PFSK-1 (cell line): ENCODE data around the gene DUXB.

Experiments used
- FOXP2 ChIP-seq: optimal IDR thresholded peaks from 2 replicates; pipeline ENCODE3; 2011; ENCODE audit warnings: borderline replicate concordance, control low read depth, inconsistent platforms; ENCODE audit not compliant: insufficient read depth; ENCODE audit errors: extremely low read length, extremely low read depth
- POLR2AphosphoS5 ChIP-seq: IDR thresholded peaks from 2 replicates; pipeline ENCODE4 v1.6.1; 2012; ENCODE audit warnings: low read depth, mild to moderate bottlenecking, control low read depth, low read length, moderate library complexity
- REST ChIP-seq, 2 experiments: IDR thresholded peaks; 2 replicates each; pipeline versions ENCODE4 v1.6.1 to v1.8.0; 2011 to 2012; ENCODE audit warnings: low read depth in 2 of 2, low read length in 2 of 2, control low read depth in 1 of 2, inconsistent platforms in 1 of 2, mild to moderate bottlenecking in 1 of 2, moderate library complexity in 1 of 2; ENCODE audit not compliant: insufficient read depth in 1 of 2
- SIN3A ChIP-seq: IDR thresholded peaks from 2 replicates; pipeline ENCODE4 v1.6.1; 2012; ENCODE audit warnings: mild to moderate bottlenecking, low read length, moderate library complexity, borderline replicate concordance; ENCODE audit not compliant: insufficient read depth
- TAF1 ChIP-seq: IDR thresholded peaks from 2 replicates; pipeline ENCODE4 v1.6.1; 2012; ENCODE audit warnings: low read length, control low read depth, borderline replicate concordance; ENCODE audit not compliant: insufficient read depth

The DUXB gene

GRCh38 chr16:75660726-75661302 is 40.4 kb downstream of the DUXB start:
- no peak for TF ChIP-seq SIN3A
- TF ChIP-seq REST (IDR thresholded peaks at IDR 0.05; ENCODE audit: insufficient read depth in 1 of 2, low read depth in 2 of 2, low read length in 2 of 2), result no peak
- no peak for TF ChIP-seq FOXP2
- TF ChIP-seq TAF1, result no peak
- no peak for TF ChIP-seq POLR2AphosphoS5

GRCh38 chr16:75660321-75660720 is 40.9 kb downstream of the DUXB start:
- TF ChIP-seq TAF1, result no peak
- TF ChIP-seq POLR2AphosphoS5, result no peak
- TF ChIP-seq SIN3A, result no peak
- TF ChIP-seq REST (IDR thresholded peaks at IDR 0.05; ENCODE audit: insufficient read depth in 1 of 2, low read depth in 2 of 2, low read length in 2 of 2), result no peak
- no peak for TF ChIP-seq FOXP2

- TF ChIP-seq SIN3A, result no peak
- no peak for TF ChIP-seq FOXP2
- TF ChIP-seq REST (IDR thresholded peaks at IDR 0.05; ENCODE audit: insufficient read depth in 1 of 2, low read depth in 2 of 2, low read length in 2 of 2), result no peak
- no peak for TF ChIP-seq POLR2AphosphoS5
- TF ChIP-seq TAF1, result no peak
These were observed 43.1 kb downstream of the DUXB start for GRCh38 chr16:75658175-75658574.

GRCh38 chr16:75653922-75654321 is 47.3 kb downstream of the DUXB start:
- no peak for TF ChIP-seq FOXP2
- TF ChIP-seq TAF1, result no peak
- TF ChIP-seq POLR2AphosphoS5, result no peak
- TF ChIP-seq REST (IDR thresholded peaks at IDR 0.05; ENCODE audit: insufficient read depth in 1 of 2, low read depth in 2 of 2, low read length in 2 of 2), result no peak
- no peak for TF ChIP-seq SIN3A
